Motor neuron (in vitro differentiated cells): ENCODE data around the gene ADGRL3. TPM values are rescaled to one million over a fixed set of nuclear protein-coding genes. Genes with fewer than 3 reads are reported as not detected.

Experiments used
- ATAC-seq, 8 experiments: fragments of 200-7000 bp; cut with Tn5 transposase; replicated peaks in 6 of 8; 2 replicates each; pipeline ENCODE4 v1.8.0; 2021; ENCODE audit warnings: mild to moderate bottlenecking in 8 of 8, moderate library complexity in 8 of 8
- H3K27ac ChIP-seq, 2 donors: fragments of 250-450 bp; sonication (Bioruptor Pico); 2 replicates each; pipeline ENCODE4 v1.9.0; 2021; ENCODE audit warnings: antibody characterized with exemption in 2 of 2, mild to moderate bottlenecking in 2 of 2, moderate library complexity in 1 of 2
- H3K4me1 ChIP-seq, 2 donors: fragments of 250-450 bp; sonication (Bioruptor Pico); replicated peaks in 1 of 2; 2 replicates each; pipeline ENCODE4 v1.6.1; 2021; ENCODE audit warnings: antibody characterized with exemption in 2 of 2, mild to moderate bottlenecking in 2 of 2, moderate library complexity in 1 of 2
- H3K4me3 ChIP-seq, 5 donors: fragments of 250-450 bp; sonication (Bioruptor Pico); 2 replicates each; pipeline ENCODE4 v1.9.0; 2021; ENCODE audit warnings: antibody characterized with exemption in 5 of 5, mild to moderate bottlenecking in 5 of 5, moderate library complexity in 4 of 5
- WGBS, 10 experiments: fragments of 450-650 bp; shearing (Covaris generic); methylation state at CpG; one replicate each; pipeline ENCODE4 v1.0.0; 2022; 5-methylcytosine and 5-hydroxymethylcytosine counted together
- in situ Hi-C, 9 experiments: fragments of 400-800 bp; cut with MboI; loops; one replicate each; pipeline ENCODE4 v1.15.0; 2021; ENCODE audit warnings: low sequenced_read_pairs in 9 of 9, low pct_unique_long_range_greater_than_20kb in 2 of 9; ENCODE audit not compliant: unreplicated experiment in 9 of 9
- total RNA-seq, 8 experiments: library from RNA; unstranded; fragments of 300-600 nt; gene quantifications; 2 replicates each; pipeline versions ENCODE4 v1.2.3 to v1.2.4, GENCODE V29; 2022

Gene ADGRL3
- total RNA-seq, 8 experiments from 2014 or later: 0.15 to 117 (median 70.8) TPM

GRCh38 chr4:61389640-61390039 lies 189.5 kb downstream of the ADGRL3 start:
- ATAC-seq: peak in 1 of 8 experiments; percentile 30
- Histone ChIP-seq H3K4me1 (no peaks in the 10 kb centered on the region), H3K27ac (no peak overlapping the region), H3K4me3 (no peak overlapping the region)
- 0 to 100% (median 32%) methylated on average over 1 to 2 of the region's 2 CpGs; no CpG with 5 or more reads in 2 of the 10 experiments for WGBS, 10 experiments
- in situ Hi-C loops: no loop called here

- ATAC-seq: no peak
- peaks cover 7 to 33% of the 10 kb centered on the region in 2 donors for H3K4me1 ChIP-seq
- in situ Hi-C loops: no loop called here
- no peak overlapping the region for H3K27ac ChIP-seq
- no peak overlapping the region for H3K4me3 ChIP-seq
- 14 to 100% (median 82%) methylated on average over 1 to 3 of the region's 3 CpGs for WGBS, 10 experiments
These were observed 195.6 kb downstream of the ADGRL3 start for GRCh38 chr4:61395754-61396153.

GRCh38 chr4:61397174-61397573 lies 197.0 kb downstream of the ADGRL3 start:
- peak in 7 of 8 experiments; percentile 30 to 66 (median 54) for ATAC-seq

GRCh38 chr4:61400439-61401038 lies 200.4 kb downstream of the ADGRL3 start:
- WGBS, 10 experiments: 0 to 94% (median 13%) methylated on average over 1 of the region's 1 CpG
- peak in 5 of 8 experiments; percentile 50 to 68 (median 66) for ATAC-seq
- H3K4me1 ChIP-seq: peaks cover 12 to 42% of the 10 kb centered on the region in 2 donors
- in situ Hi-C loops: no loop called here
- no peak overlapping the region for H3K27ac ChIP-seq
- H3K4me3 ChIP-seq: no peak overlapping the region

More at GRCh38 chr4:61397174-61397573, 197.0 kb downstream of the ADGRL3 start:
- WGBS, 10 experiments: 0 to 62% (median 44%) methylated on average over 1 of the region's 1 CpG; no CpG with 5 or more reads in 2 of the 10 experiments
- H3K4me1 ChIP-seq: peaks cover 12 to 42% of the 10 kb centered on the region in 2 donors
- H3K27ac ChIP-seq: peak overlapping the region in 1 of 2 donors; percentile 13
- no peak overlapping the region for H3K4me3 ChIP-seq
- in situ Hi-C loops: no loop called here

GRCh38 chr4:61401771-61402170 lies 201.6 kb downstream of the ADGRL3 start:
- H3K4me1 ChIP-seq: peaks cover 12 to 46% of the 10 kb centered on the region in 2 donors
- H3K4me3 ChIP-seq: no peak overlapping the region
- no peak for ATAC-seq
- H3K27ac ChIP-seq: no peak overlapping the region
- in situ Hi-C loops: no loop called here

- no peak overlapping the region for H3K4me3 ChIP-seq
- WGBS, 10 experiments: 50 to 100% (median 85%) methylated on average over 1 of the region's 1 CpG; no CpG with 5 or more reads in 2 of the 10 experiments
- in situ Hi-C loops: no loop called here
- ATAC-seq: no peak
- H3K4me1 ChIP-seq: peaks cover 14 to 24% of the 10 kb centered on the region in 2 donors
- H3K27ac ChIP-seq: no peak overlapping the region
These were observed 205.2 kb downstream of the ADGRL3 start for GRCh38 chr4:61405307-61405706.

DNA sequence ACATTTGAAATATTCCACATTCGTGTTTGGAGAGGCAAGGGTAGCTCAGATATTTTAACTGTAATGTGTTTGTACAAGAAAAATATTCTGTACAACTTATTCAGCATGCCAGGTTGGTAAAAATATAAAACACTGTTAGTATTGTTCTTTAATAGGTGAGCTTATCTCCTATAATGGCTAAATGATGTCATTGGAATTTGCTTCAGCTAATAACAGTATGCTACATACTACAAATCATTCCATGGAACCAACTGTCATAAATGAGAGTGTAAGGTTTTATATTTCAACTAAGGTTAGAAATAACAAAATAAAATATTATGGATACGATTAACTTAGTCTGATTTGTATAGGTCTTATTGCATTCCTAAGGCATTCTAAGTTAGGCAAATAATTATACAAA lies 206.6 kb downstream of the ADGRL3 start:
- Histone ChIP-seq H3K4me3 (no peak overlapping the region), H3K27ac (no peak overlapping the region), H3K4me1 (peaks cover 6 to 14% of the 10 kb centered on the region in 2 donors)
- ATAC-seq: peak in 3 of 8 experiments; percentile 40 to 52 (median 41)
- in situ Hi-C loops: no loop called here
- 4 to 100% (median 82%) methylated on average over 1 to 2 of the region's 2 CpGs for WGBS, 10 experiments

- H3K4me3 ChIP-seq: no peak overlapping the region
- ATAC-seq: peak in 5 of 8 experiments; percentile 14 to 65 (median 32)
- H3K4me1 ChIP-seq: peaks cover 6 to 12% of the 10 kb centered on the region in 2 donors
- no peak overlapping the region for H3K27ac ChIP-seq
- in situ Hi-C loops: no loop called here
- WGBS, 10 experiments: 0 to 72% (median 44%) methylated on average over 2 to 7 of the region's 7 CpGs; no CpG with 5 or more reads in 1 of the 10 experiments
These were observed 207.8 kb downstream of the ADGRL3 start for GRCh38 chr4:61407642-61408618.

GRCh38 chr4:61408861-61409260 lies 208.7 kb downstream of the ADGRL3 start:
- Histone ChIP-seq H3K4me1 (peaks cover 6 to 12% of the 10 kb centered on the region in 2 donors), H3K4me3 (no peak overlapping the region), H3K27ac (no peak overlapping the region)
- in situ Hi-C loops: no loop called here
- no peak for ATAC-seq

DNA sequence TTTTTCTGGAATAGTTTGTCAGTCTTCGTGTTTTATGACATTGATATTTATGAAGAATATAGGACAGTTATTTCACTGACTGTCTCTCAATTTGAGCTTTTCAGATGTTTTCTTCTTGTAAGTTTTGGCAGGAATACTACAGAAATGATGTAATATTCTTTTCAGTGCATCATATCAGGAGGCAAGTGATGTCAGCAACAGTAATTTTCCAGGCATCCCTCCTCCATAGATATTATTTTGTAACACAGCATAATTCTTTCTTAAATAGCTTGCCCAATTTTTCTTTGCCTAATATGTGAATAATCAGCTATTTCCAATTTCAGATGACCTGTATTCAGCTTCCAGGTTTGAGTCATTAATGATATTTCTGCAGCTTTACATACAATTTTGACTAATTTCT lies 211.1 kb downstream of the ADGRL3 start:
- 38 to 100% (median 71%) methylated on average over 1 of the region's 1 CpG; no CpG with 5 or more reads in 1 of the 10 experiments for WGBS, 10 experiments
- no peak for ATAC-seq
- H3K4me3 ChIP-seq: no peak overlapping the region
- in situ Hi-C loops: no loop called here
- no peak overlapping the region for H3K27ac ChIP-seq
- H3K4me1 ChIP-seq: peaks cover 6 to 12% of the 10 kb centered on the region in 2 donors

- H3K4me1 ChIP-seq: no peaks in the 10 kb centered on the region
- H3K27ac ChIP-seq: no peak overlapping the region
- in situ Hi-C loops: no loop called here
- no peak overlapping the region for H3K4me3 ChIP-seq
- WGBS, 10 experiments: 60 to 100% (median 100%) methylated on average over 1 to 2 of the region's 4 CpGs; no CpG with 5 or more reads in 5 of the 10 experiments
- ATAC-seq: no peak
These were observed 225.2 kb downstream of the ADGRL3 start for GRCh38 chr4:61425315-61425714.

DNA sequence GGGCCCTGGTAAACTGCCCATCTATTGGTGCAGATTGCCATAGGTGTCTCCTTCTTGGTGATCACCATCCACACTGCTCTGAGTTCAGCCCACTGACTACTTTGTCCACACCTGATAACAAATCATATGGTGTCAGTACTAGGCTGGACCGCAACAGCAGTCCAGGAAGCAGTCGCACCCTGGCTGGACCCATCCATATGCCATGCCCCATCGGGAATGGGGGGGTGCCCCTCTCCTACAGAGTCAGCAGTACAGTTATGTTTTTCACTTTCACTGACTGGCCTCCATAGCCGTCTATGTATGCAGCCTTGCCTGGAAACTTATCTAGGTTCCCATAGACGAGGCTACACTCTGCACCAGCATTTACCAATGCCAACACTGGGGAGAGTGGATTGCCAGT lies 226.1 kb downstream of the ADGRL3 start:
- in situ Hi-C loops: no loop called here

DNA sequence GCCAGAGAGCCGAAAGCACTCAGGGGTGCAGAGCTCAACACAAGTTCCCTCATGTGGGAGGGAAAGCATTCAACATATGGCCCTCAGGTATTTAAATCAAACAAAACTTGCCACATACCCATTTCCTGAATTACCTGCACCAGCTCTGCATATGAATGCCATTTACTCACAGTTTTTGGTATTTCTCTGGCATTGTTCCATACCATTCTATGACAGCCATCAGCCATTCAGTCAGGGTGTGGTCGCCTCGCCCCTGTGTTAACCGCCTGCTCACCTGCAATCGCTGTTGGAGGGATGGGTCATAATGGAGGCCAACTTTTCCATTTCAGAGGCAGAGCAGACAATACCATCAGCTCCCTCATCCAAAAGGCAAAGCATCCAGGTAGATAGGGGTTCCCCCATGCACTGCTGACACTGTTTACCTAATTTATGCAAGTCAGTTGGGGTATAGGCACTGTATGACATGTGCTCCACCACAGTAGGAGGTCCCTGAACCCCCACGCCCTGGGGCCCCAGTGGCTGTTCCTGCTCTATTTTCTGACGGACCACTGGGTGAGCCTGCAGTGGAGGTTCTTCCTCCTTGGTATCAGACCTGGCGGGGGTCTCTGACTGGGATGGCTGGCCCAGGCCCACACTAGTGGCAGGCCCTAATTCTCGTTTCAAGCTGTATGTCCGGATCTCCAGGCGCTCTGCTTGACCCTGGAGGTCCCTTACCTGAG lies 227.1 kb downstream of the ADGRL3 start:
- no peaks in the 10 kb centered on the region for H3K4me1 ChIP-seq
- 21 to 100% (median 97%) methylated on average over 1 to 6 of the region's 11 CpGs; no CpG with 5 or more reads in 1 of the 10 experiments for WGBS, 10 experiments
- in situ Hi-C loops: no loop called here
- no peak overlapping the region for H3K4me3 ChIP-seq
- H3K27ac ChIP-seq: no peak overlapping the region
- no peak for ATAC-seq

More for the DNA sequence above, 226.1 kb downstream of the ADGRL3 start:
- H3K4me1 ChIP-seq: no peaks in the 10 kb centered on the region
- no peak overlapping the region for H3K4me3 ChIP-seq
- no peak overlapping the region for H3K27ac ChIP-seq
- ATAC-seq: no peak
- WGBS, 10 experiments: 0 to 93% (median 58%) methylated on average over 1 to 4 of the region's 5 CpGs; no CpG with 5 or more reads in 6 of the 10 experiments
